ENCODE results near the gene GABBR1. TPM values are rescaled to one million over a fixed set of nuclear protein-coding genes. Genes with fewer than 3 reads are reported as not detected.

Gene GABBR1
- polyA plus RNA-seq, 1 donor (not counting 4 experiments of a cell fraction or from before 2014, with no cell fraction given), result 18.9 TPM

GRCh38 chr6:29624520-29624961, 8.4 kb downstream of the GABBR1 start:
- TF ChIP-seq CTCF (optimal IDR thresholded peaks at IDR 0.05 in 1 of 3, IDR thresholded peaks at IDR 0.05 in 1 of 3, conservative IDR thresholded peaks at IDR 0.05 in 1 of 3; ENCODE audit: extremely low read depth in 1 of 3, insufficient read depth in 2 of 3, low read length in 3 of 3) (no peak), EZH2 (IDR thresholded peaks at IDR 0.05; ENCODE audit: low read length) (no peak)
- H3K36me3 ChIP-seq (ENCODE audit: control insufficient read depth in 2 of 2, extremely low read depth in 1 of 2, insufficient read depth in 2 of 2, low read length in 2 of 2), result peaks cover 19 to 27% of the 10 kb centered on the region in 2 experiments
- dilution Hi-C loops (cut with MboI; ENCODE audit: extremely low pct_ligation_motif_present, low sequenced_read_pairs), result no loop called here

GRCh38 chr6:29620630-29621029, 12.4 kb downstream of the GABBR1 start:
- dilution Hi-C loops (cut with MboI; ENCODE audit: extremely low pct_ligation_motif_present, low sequenced_read_pairs), result no loop called here
- no peak for DNase-seq (ENCODE audit: low read depth, low spot score)
- no peak overlapping the region for H3K4me2 ChIP-seq (ENCODE audit: control insufficient read depth, extremely low read depth, insufficient read depth, low read depth, low read length)
- H3K9me1 ChIP-seq (ENCODE audit: control insufficient read depth, extremely low read depth, insufficient read depth, low read length), result no peaks in the 10 kb centered on the region
- H3K9me3 ChIP-seq (ENCODE audit: control insufficient read depth, low read depth, low read length), result no peaks in the 10 kb centered on the region
- H3K79me2 ChIP-seq (ENCODE audit: control insufficient read depth, insufficient read depth, low read length), result no peaks in the 10 kb centered on the region
- H4K20me1 ChIP-seq (ENCODE audit: control insufficient read depth, extremely low read depth, insufficient read depth, low read length), result no peaks in the 10 kb centered on the region
- H3K36me3 ChIP-seq (ENCODE audit: control insufficient read depth in 2 of 2, extremely low read depth in 1 of 2, insufficient read depth in 2 of 2, low read length in 2 of 2), result peaks cover 26 to 32% of the 10 kb centered on the region in 2 experiments
- H3K4me3 ChIP-seq (ENCODE audit: control insufficient read depth in 2 of 3, extremely low read depth in 1 of 3, insufficient read depth in 2 of 3, low read depth in 1 of 3, low read length in 3 of 3), result no peak overlapping the region
- FAIRE-seq, result no peak
- no peak overlapping the region for H3K27ac ChIP-seq (ENCODE audit: control insufficient read depth, insufficient read depth, low read length)
- no peaks in the 10 kb centered on the region for H3K4me1 ChIP-seq (ENCODE audit: control insufficient read depth, extremely low read depth, insufficient read depth, low read length)
- H3K9ac ChIP-seq (ENCODE audit: control insufficient read depth, extremely low read depth, insufficient read depth, low read length), result no peak overlapping the region
- H2AFZ ChIP-seq (ENCODE audit: control insufficient read depth, low read length), result no peak overlapping the region
- no peak for TF ChIP-seq CTCF (optimal IDR thresholded peaks at IDR 0.05 in 1 of 3, IDR thresholded peaks at IDR 0.05 in 1 of 3, conservative IDR thresholded peaks at IDR 0.05 in 1 of 3; ENCODE audit: extremely low read depth in 1 of 3, insufficient read depth in 2 of 3, low read length in 3 of 3)
- H3K27me3 ChIP-seq (ENCODE audit: control insufficient read depth, extremely low read depth, insufficient read depth, low read length), result no peaks in the 10 kb centered on the region

More at GRCh38 chr6:29624520-29624961, 8.4 kb downstream of the GABBR1 start:
- Histone ChIP-seq H3K79me2 (ENCODE audit: control insufficient read depth, insufficient read depth, low read length) (no peaks in the 10 kb centered on the region), H2AFZ (ENCODE audit: control insufficient read depth, low read length) (no peak overlapping the region), H3K9me3 (ENCODE audit: control insufficient read depth, low read depth, low read length) (no peaks in the 10 kb centered on the region), H3K4me2 (ENCODE audit: control insufficient read depth, extremely low read depth, insufficient read depth, low read depth, low read length) (no peak overlapping the region), H3K9ac (ENCODE audit: control insufficient read depth, extremely low read depth, insufficient read depth, low read length) (no peak overlapping the region), H3K9me1 (ENCODE audit: control insufficient read depth, extremely low read depth, insufficient read depth, low read length) (no peaks in the 10 kb centered on the region), H3K4me3 (ENCODE audit: control insufficient read depth in 2 of 3, extremely low read depth in 1 of 3, insufficient read depth in 2 of 3, low read depth in 1 of 3, low read length in 3 of 3) (no peak overlapping the region), H3K4me1 (ENCODE audit: control insufficient read depth, extremely low read depth, insufficient read depth, low read length) (peaks cover 7% of the 10 kb centered on the region), H4K20me1 (ENCODE audit: control insufficient read depth, extremely low read depth, insufficient read depth, low read length) (no peaks in the 10 kb centered on the region), H3K27ac (ENCODE audit: control insufficient read depth, insufficient read depth, low read length) (no peak overlapping the region), H3K27me3 (ENCODE audit: control insufficient read depth, extremely low read depth, insufficient read depth, low read length) (no peaks in the 10 kb centered on the region)
- FAIRE-seq (no peak), DNase-seq (ENCODE audit: low read depth, low spot score) (no peak)

All from keratinocyte (primary cell).